Activated T-cell treated with anti-CD3 and anti-CD28 coated beads, Interleukin-2, amount 50 U/mL, for 1 hour (primary cell): Measurements from ENCODE around the gene MTOR.
"Not testable (repeated sequence)": the region's sequence is repeated elsewhere in the genome, so short reads cannot be mapped to it uniquely, and the experiment has no call there.

ENCODE experiments used
- DNase-seq: peaks from one replicate; pipeline ENCODE4 v3.0.0-alpha.2; 2020

Gene MTOR

DNA sequence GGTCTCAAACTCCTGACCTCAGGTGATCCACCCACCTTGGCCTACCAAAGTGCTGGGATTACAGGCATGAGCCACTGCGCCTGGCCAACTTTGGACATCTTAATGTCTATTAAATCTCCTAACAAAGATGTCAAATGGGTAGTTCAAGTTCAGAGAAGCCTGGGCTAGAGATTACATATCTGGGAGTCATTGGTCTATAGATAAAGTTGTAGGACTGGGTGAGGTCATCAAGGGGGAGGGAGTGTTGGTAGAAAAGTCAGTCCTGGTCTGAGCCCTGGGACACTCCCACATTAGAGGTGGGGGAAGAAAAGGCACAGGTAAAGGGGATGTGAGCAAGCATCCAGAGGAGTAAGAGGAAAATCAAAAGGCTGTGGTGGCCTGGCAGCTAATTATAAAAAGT lies 17.3 kb upstream of the MTOR start:
- DNase-seq, result no peak

DNA sequence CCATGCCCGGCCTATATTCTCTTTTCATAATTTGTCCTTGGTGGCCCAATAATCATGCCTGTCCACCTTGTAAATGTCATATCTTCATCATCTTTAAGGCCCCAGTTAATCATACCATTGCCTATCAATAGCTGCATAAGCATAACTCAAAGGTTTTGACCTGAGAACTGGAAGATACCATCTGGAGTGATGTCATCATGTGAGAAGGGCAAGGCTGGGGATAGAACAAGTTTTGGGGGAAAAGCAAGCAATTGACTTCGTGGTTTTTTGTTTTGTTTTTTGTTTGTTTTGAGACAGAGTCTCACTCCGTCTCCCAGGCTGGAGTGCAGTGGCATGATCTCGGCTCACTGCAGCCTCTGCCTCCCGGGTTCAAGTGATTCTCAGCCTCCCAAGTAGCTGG lies 16.8 kb upstream of the MTOR start:
- DNase-seq, result no peak

DNA sequence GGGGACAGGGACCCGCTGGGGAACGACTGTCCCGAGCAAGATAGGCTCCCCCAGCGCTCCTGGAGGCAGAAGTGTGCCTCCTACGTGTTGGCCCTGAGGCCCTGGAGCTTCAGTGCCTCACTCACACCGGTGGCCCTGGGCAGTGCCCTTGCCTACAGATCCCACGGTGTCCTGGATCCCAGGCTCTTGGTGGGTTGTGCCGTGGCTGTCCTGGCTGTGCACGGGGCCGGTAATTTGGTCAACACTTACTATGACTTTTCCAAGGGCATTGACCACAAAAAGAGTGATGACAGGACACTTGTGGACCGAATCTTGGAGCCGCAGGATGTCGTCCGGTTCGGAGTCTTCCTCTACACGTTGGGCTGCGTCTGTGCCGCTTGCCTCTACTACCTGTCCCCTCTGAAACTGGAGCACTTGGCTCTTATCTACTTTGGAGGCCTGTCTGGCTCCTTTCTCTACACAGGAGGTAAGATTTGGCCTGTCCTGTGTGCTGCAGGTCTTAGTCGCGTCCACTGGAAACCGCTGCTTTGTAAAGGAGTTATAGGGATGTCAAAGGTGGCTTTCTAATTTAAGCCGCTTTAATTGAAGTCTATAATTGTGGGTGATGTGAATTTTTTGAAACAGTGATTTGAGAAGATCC lies 11.4 kb upstream of the MTOR start:
- DNase-seq, result no peak

DNA sequence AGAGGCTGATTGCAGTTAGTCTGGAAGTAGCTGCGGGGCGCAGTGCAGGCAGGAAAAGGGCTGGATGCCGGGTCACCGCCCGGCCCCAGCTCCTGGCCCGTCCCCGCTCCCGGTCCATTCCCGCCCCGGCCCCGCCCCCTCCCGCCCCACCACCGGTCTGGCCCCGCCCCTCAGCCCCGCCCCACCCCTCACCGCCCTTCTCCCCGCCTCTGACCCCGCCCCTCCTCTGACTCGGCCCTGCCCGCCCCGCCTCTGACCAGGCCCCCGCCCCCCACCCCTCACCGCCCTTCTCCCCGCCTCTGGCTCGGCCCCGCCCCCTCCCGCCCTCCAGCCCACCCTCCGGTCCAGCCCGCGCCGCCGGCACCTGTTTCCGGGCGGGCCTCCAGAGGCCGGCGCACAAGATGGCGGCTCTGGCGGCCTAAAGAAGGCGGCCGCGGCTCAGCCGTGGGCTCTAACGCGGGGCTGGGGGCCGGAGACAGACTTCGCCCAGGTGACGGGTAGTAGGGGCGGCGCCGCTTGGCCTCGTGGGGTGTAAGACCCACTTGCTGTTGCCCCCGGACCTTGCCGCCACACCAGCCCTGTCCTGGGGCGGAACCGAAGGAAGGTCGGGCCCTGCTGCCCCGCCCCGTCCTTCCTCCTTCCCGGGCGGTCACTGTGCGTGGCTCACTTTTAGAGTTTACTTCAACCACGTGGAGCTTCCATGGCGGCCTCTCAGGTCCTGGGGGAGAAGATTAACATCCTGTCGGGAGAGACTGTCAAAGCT lies 10.7 kb upstream of the MTOR start, which contains the start of gene UBIAD1:
UBIAD1 (plus strand) TSS at position 367 of the 763 bp plus-strand sequence; CDS start at position 701, 334 bp downstream.
- peak; percentile 82 for DNase-seq

DNA sequence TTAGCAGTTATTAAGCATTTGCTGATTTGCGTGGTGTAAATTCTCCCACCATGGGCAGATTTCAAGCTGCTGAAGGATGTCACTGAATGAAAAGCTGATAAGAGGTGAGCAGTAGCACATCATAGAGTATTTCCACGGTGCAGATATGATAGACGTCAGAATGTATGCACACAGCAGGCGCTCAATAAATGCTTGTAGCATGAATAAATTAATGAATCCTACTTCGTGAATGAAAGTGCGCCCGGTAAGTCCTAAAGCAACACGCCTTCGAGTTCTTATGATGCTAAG lies 10.1 kb upstream of the MTOR start:
- DNase-seq, result no peak

DNA sequence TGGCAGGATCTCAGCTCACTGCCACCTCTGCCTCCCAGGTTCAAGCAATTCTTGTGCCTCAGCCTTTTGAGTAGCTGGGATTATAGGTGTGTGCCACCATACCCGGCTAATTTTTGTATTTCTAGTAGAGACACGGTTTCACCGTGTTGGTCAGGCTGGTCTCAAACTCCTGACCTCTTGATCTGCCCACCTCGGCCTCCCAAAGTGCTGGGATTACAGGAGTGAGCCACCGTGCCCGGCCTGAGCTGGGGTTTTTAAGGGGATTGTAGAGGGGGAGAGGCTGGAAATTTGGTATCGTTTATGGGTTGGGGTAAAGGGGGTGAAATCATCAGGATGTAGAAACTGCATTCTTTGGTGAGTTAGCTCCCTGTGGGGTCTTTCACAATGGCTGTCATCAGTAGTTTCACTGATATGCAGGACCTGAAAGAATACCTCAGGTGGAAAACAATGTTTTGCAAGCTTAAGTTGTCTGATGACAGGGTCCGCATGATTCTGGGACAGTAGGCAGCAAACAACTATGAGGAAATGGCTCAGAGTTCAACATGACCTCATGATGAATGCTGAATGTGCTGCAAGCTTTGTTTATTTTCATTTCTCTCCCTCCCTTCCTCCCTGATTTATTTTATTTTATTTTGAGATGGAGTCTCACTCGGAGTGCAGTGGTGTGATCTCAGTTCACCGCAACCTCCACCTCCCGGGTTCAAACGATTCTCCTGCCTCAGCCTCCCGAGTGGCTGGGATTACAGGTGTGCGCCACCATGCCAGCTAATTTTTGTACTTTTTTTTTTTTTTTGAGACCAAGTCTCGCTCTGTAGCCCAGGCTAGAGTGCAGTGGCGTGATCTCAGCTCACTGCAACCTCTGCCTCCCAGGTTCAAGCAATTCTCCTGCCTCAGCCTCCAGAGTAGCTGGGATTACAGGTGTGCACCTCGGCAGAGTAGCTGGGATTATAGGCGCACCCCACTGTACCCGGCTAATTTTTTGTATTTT lies 5.3 kb upstream of the MTOR start:
- DNase-seq, result not testable (repeated sequence)

DNA sequence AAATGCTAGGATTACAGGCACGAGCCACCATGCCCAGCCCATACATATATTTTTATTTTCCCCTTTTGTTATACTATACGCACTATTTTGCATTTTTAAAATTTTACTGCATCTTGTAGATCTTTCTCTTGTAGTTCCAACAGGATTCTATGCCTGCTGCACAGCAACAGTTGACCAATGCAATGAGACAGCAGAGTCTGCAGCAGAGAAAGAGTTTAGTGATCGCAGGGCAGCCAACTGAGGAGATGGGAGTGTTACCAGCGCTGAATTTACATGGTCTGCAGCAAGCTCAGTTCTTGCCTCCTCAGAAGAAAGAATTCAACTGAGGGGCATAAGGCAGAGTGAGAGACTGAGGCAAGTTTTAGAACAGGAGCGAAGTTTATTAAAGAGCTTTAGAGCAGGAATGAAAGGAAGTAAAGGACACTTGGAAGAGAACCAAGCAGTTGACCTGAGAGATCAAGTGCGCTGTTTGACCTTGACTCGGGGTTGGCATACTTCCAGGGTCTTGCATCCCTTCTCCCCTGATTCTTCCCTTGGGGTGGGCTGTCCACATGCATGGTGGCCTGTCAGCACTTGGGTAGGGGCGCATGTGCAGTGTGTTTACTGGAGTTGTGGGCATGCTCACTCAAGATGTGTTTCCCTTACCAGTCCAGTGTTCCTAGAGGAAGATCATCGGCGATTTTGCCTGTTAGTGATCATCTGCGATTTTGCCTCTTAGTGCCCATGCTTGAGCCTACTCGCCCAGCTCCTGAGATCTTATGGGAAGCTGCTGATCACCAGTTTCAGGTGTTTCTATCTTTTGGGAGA lies 4.1 kb upstream of the MTOR start:
- DNase-seq, result no peak

- DNase-seq, result no peak
Observed at GRCh38 chr1:11256299-11256698, 6.1 kb downstream of the MTOR start.

DNA sequence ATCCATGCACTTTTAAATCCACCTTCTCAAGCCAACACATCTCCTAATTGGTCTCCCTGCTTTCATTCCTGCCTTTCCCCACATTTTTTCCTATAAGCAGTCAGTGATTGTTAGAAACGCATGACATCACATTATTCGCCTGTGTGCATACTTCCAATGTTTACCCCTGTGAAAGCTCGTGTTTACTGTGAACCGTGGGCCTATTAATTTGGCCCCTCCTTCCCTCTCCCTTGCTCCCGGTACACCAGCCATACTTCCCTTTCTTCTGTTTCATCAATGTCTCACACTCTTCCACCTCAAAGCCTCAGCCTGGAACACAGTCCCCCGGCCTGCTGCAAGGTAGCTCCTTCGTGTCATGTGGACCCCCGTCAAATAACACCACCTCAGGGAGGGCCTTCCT lies 9.1 kb downstream of the MTOR start:
- no peak for DNase-seq

- DNase-seq, result no peak
Observed at GRCh38 chr1:11252538-11252937, 9.8 kb downstream of the MTOR start.

- DNase-seq, result no peak
Observed at GRCh38 chr1:11248169-11248568, 14.2 kb downstream of the MTOR start.

GRCh38 chr1:11245904-11246719 lies 16.2 kb downstream of the MTOR start:
- no peak for DNase-seq

GRCh38 chr1:11245248-11245647 lies 17.1 kb downstream of the MTOR start:
- DNase-seq, result no peak

- DNase-seq, result no peak
Observed at GRCh38 chr1:11238311-11238710, 24.0 kb downstream of the MTOR start.

DNA sequence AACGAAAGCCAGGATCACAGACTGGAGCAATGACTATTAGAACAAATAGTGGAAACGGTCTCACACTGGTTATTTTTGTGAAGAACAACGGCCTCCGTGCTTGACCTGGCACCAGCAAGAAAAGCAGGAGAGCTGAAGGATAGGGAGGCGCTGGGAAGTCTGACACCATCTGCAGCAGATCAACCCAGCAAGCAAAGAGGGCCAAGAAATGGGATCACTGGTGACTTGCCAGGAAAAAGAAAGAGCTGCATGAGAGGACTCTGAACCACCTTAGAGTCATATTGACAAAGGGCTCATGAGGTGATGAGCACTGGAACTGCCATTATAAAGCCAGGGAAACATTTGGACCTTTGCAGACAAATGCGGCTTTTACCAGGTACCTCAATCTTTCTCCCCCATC lies 25.0 kb downstream of the MTOR start:
- DNase-seq, result no peak

GRCh38 chr1:11233208-11233607 lies 29.1 kb downstream of the MTOR start:
- no peak for DNase-seq

DNA sequence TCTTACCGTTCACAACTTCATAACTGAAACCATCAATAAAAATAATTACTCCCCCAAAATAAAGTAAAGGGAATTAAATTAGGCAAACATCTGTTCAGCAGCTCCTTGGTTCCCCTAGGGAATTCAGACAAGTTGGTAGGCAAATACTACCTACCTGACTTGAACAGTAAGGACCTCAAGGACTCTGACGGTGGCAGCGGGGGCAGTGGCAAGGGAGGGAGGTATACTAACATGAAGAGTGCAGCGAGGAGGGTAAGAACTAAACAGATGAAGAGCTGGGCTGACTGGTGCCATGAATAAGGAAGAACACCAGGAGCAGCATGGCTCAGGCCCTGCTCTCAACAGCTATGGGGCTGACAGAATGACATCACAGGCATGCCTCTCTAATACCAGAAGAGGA lies 33.1 kb downstream of the MTOR start:
- no peak for DNase-seq

- DNase-seq, result no peak
Observed at GRCh38 chr1:11227106-11228077, 35.0 kb downstream of the MTOR start.

DNA sequence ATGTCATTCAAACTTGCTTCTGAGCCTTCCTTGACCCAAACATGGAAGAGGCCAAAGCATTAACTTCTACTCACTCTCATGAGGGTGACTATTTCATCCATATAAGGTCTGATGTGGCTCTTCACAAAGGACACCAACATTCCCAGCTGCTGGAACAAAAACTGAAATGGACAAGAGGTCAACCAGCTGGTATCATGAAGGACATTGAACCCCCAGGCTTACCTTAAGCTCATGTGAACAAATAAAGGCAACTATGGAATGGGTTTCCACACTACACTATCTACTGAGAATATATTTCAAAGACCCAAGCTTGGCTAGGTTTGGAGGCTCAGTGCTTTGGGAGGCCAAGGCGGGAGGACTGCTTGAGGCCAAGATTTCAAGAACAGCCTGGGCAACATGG lies 46.3 kb downstream of the MTOR start:
- no peak for DNase-seq

- no peak for DNase-seq
Observed at GRCh38 chr1:11215381-11216005, 46.9 kb downstream of the MTOR start.
